CD4-positive, CD25-positive, alpha-beta regulatory T cell (primary cell): ENCODE results near the gene BTBD16. TPM values are rescaled to one million over a fixed set of nuclear protein-coding genes. Genes with fewer than 3 reads are reported as not detected.
A peak's percentile ranks its signal among the peaks of the same experiment; 100 is the strongest.

Experiments
- ATAC-seq, 2 donors: fragments of 150-1000 bp; cut with Tn5 transposase; one replicate each; pipeline ENCODE4 v1.10.0; 2021; ENCODE audit warnings: low read depth in 2 of 2, moderate number of reproducible peaks in 2 of 2, moderate library complexity in 1 of 2
- DNase-seq, 3 donors: peaks; one replicate each; pipeline versions ENCODE4 v3.0.0 to v3.0.0-alpha.2; 2012 to 2022; ENCODE audit warnings: mixed read lengths in 1 of 3
- H3K27ac ChIP-seq: one replicate; pipeline ENCODE4 v1.7.0; 2013; ENCODE audit warnings: mild to moderate bottlenecking, low read length; ENCODE audit not compliant: insufficient read depth, poor library complexity, severe bottlenecking
- H3K27me3 ChIP-seq: one replicate; pipeline ENCODE4 v1.7.0; 2013; ENCODE audit warnings: low read length; ENCODE audit not compliant: control insufficient read depth, insufficient read depth
- H3K36me3 ChIP-seq: one replicate; pipeline ENCODE4 v1.7.0; 2013; ENCODE audit warnings: mild to moderate bottlenecking, low read length, moderate library complexity; ENCODE audit not compliant: control insufficient read depth, insufficient read depth
- H3K4me1 ChIP-seq: 2 replicates; pipeline ENCODE4 v1.7.0; 2013; ENCODE audit warnings: mild to moderate bottlenecking, low read length; ENCODE audit not compliant: insufficient read depth, control insufficient read depth, poor library complexity, severe bottlenecking
- H3K4me3 ChIP-seq: one replicate; pipeline ENCODE4 v1.7.0; 2013; ENCODE audit warnings: low read depth, mild to moderate bottlenecking, low read length, moderate library complexity
- H3K9me3 ChIP-seq, 2 experiments: 1 replicate in 1 of 2; 2 replicates in 1 of 2; pipeline ENCODE4 v1.7.0; 2013; ENCODE audit warnings: low read length in 2 of 2, mild to moderate bottlenecking in 1 of 2, moderate library complexity in 1 of 2; ENCODE audit not compliant: control insufficient read depth in 2 of 2
- H3K27ac Mint-ChIP-seq, 3 donors: one replicate each; pipeline ENCODE4 v1.8.0; 2020 to 2022; ENCODE audit warnings: mild to moderate bottlenecking in 3 of 3, mixed read lengths in 3 of 3, moderate library complexity in 2 of 3
- H3K27me3 Mint-ChIP-seq: one replicate; pipeline ENCODE4 v1.8.0; 2022; ENCODE audit warnings: mild to moderate bottlenecking, mixed read lengths
- H3K36me3 Mint-ChIP-seq: one replicate; pipeline ENCODE4 v1.8.0; 2020; ENCODE audit warnings: mixed read lengths
- H3K4me1 Mint-ChIP-seq, 4 donors: one replicate each; pipeline ENCODE4 v1.8.0; 2020 to 2022; ENCODE audit warnings: mixed read lengths in 4 of 4, mild to moderate bottlenecking in 1 of 4
- H3K4me3 Mint-ChIP-seq, 4 donors: one replicate each; pipeline ENCODE4 v1.8.0; 2020 to 2022; ENCODE audit warnings: mild to moderate bottlenecking in 4 of 4, mixed read lengths in 4 of 4, moderate library complexity in 3 of 4
- H3K9me3 Mint-ChIP-seq, 7 donors: one replicate each; pipeline ENCODE4 v1.8.0; 2020 to 2022; ENCODE audit warnings: mixed read lengths in 7 of 7, mild to moderate bottlenecking in 3 of 7, moderate library complexity in 2 of 7
- polyA plus RNA-seq, 4 donors: library from polyadenylated mRNA; unstranded; fragments of 300-500 nt; fragmentation: Illumina TruSeq; gene quantifications; one replicate each; pipeline ENCODE4 v1.2.3, GENCODE V29; 2021
- total RNA-seq: library from RNA; stranded (reverse); gene quantifications from one replicate; pipeline ENCODE4 v1.2.3, GENCODE V29; 2022

The BTBD16 gene
- total and polyA plus RNA-seq, 5 donors from 2014 or later = 0.12 to 0.15 TPM; not detected in 3

- no peak overlapping the region for H3K4me3 ChIP-seq
- peaks cover 0 to 2% of the 10 kb centered on the region in 2 experiments for H3K9me3 ChIP-seq
- Mint-ChIP-seq H3K27ac (no peak overlapping the region), H3K36me3 (no peaks in the 10 kb centered on the region), H3K9me3 (peaks cover 0 to 8% (median 3%) of the 10 kb centered on the region in 7 donors), H3K27me3 (peaks cover 27% of the 10 kb centered on the region), H3K4me3 (peak overlapping the region in 1 of 4 donors; percentile 3), H3K4me1 (peaks cover 0 to 1% (median 0%) of the 10 kb centered on the region in 4 donors)
- H3K27me3 ChIP-seq = peaks cover 5% of the 10 kb centered on the region
- DNase-seq (peak; percentile 13 to 25 (median 14)), ATAC-seq (peak in 1 of 2 donors; percentile 44)
- no peaks in the 10 kb centered on the region for H3K36me3 ChIP-seq
- H3K27ac ChIP-seq = no peak overlapping the region
- no peaks in the 10 kb centered on the region for H3K4me1 ChIP-seq
Measured at GRCh38 chr10:122267849-122268737, 3.0 kb upstream of the BTBD16 start.

- peaks cover 0 to 3% (median 0%) of the 10 kb centered on the region in 7 donors for H3K9me3 Mint-ChIP-seq
- H3K27me3 Mint-ChIP-seq = peaks cover 21% of the 10 kb centered on the region
- Histone ChIP-seq H3K4me3 (no peak overlapping the region), H3K4me1 (no peaks in the 10 kb centered on the region), H3K36me3 (no peaks in the 10 kb centered on the region), H3K27ac (no peak overlapping the region), H3K9me3 (no peaks in the 10 kb centered on the region), H3K27me3 (peaks cover 5% of the 10 kb centered on the region)
- H3K27ac Mint-ChIP-seq = no peak overlapping the region
- no peak for ATAC-seq
- peak overlapping the region in 1 of 4 donors; percentile 66 for H3K4me3 Mint-ChIP-seq
- H3K4me1 Mint-ChIP-seq = peaks cover 0 to 1% (median 0%) of the 10 kb centered on the region in 4 donors
- no peak for DNase-seq
- H3K36me3 Mint-ChIP-seq = no peaks in the 10 kb centered on the region
Measured at GRCh38 chr10:122269059-122269687, 1.9 kb upstream of the BTBD16 start.

GRCh38 chr10:122273966-122274545 is 3.0 kb downstream of the BTBD16 start:
- no peak for ATAC-seq

GRCh38 chr10:122276611-122277208 is 5.6 kb downstream of the BTBD16 start:
- Mint-ChIP-seq H3K4me1 (peaks cover 0 to 5% (median 0%) of the 10 kb centered on the region in 4 donors), H3K27ac (no peak overlapping the region), H3K36me3 (no peaks in the 10 kb centered on the region), H3K4me3 (no peak overlapping the region), H3K27me3 (no peaks in the 10 kb centered on the region), H3K9me3 (peaks cover 0 to 2% (median 0%) of the 10 kb centered on the region in 7 donors)
- no peaks in the 10 kb centered on the region for H3K27me3 ChIP-seq
- H3K4me1 ChIP-seq = peaks cover 3% of the 10 kb centered on the region
- H3K4me3 ChIP-seq = no peak overlapping the region
- ATAC-seq = no peak
- no peak overlapping the region for H3K27ac ChIP-seq
- no peak for DNase-seq
- H3K36me3 ChIP-seq = no peaks in the 10 kb centered on the region
- no peaks in the 10 kb centered on the region for H3K9me3 ChIP-seq

More at GRCh38 chr10:122273966-122274545, 3.0 kb downstream of the BTBD16 start:
- no peak overlapping the region for H3K27ac ChIP-seq
- no peaks in the 10 kb centered on the region for H3K36me3 ChIP-seq
- H3K4me3 ChIP-seq = no peak overlapping the region
- H3K4me1 Mint-ChIP-seq = peaks cover 0 to 1% (median 0%) of the 10 kb centered on the region in 4 donors
- no peaks in the 10 kb centered on the region for H3K36me3 Mint-ChIP-seq
- no peak overlapping the region for H3K27ac Mint-ChIP-seq
- DNase-seq = no peak
- H3K27me3 ChIP-seq = no peaks in the 10 kb centered on the region
- H3K4me1 ChIP-seq = no peaks in the 10 kb centered on the region
- H3K9me3 ChIP-seq = no peaks in the 10 kb centered on the region
- H3K27me3 Mint-ChIP-seq = peaks cover 9% of the 10 kb centered on the region
- no peak overlapping the region for H3K4me3 Mint-ChIP-seq
- peaks cover 0 to 1% (median 0%) of the 10 kb centered on the region in 7 donors for H3K9me3 Mint-ChIP-seq

DNA sequence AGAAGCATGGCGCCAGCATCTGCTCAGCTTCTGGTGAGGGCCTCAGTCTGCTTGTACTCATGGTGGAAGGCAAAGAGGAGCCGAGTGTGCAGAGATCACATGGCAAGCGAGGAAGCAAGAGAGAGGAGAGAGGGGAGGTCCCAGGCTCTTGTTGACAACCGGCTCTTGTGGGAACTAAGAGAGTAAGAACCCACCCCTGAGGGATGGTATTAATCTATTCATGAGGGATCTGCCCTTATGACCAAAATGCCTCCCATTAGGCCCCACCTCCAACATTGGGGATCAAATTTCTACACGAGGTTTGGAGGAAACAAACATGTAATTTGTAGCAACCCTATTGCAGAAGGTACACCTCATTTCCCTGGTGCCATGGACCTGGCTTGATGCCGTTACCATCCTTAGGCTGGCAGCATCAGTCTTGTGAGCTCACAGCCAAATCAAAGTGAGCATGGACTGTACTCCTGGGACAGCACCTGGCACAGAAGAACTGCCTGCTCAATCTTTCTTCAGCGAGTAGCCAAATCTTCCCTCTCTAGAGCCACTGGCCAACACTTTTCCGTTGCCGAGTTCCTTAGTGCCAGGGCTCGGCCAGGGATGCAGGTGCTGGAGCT is 6.5 kb downstream of the BTBD16 start:
- no peak overlapping the region for H3K4me3 Mint-ChIP-seq
- Histone ChIP-seq H3K4me1 (peaks cover 3% of the 10 kb centered on the region), H3K27ac (no peak overlapping the region), H3K4me3 (no peak overlapping the region), H3K36me3 (no peaks in the 10 kb centered on the region), H3K27me3 (no peaks in the 10 kb centered on the region), H3K9me3 (no peaks in the 10 kb centered on the region)
- H3K4me1 Mint-ChIP-seq = peaks cover 0 to 5% (median 0%) of the 10 kb centered on the region in 4 donors
- H3K36me3 Mint-ChIP-seq = no peaks in the 10 kb centered on the region
- peaks cover 0 to 2% (median 0%) of the 10 kb centered on the region in 7 donors for H3K9me3 Mint-ChIP-seq
- H3K27me3 Mint-ChIP-seq = no peaks in the 10 kb centered on the region
- H3K27ac Mint-ChIP-seq = no peak overlapping the region
- no peak for DNase-seq
- no peak for ATAC-seq

GRCh38 chr10:122279725-122280141 is 8.6 kb downstream of the BTBD16 start:
- Mint-ChIP-seq H3K27ac (no peak overlapping the region), H3K27me3 (no peaks in the 10 kb centered on the region), H3K9me3 (peaks cover 0 to 2% (median 0%) of the 10 kb centered on the region in 7 donors), H3K4me1 (peaks cover 0 to 5% (median 0%) of the 10 kb centered on the region in 4 donors), H3K4me3 (no peak overlapping the region), H3K36me3 (no peaks in the 10 kb centered on the region)
- H3K36me3 ChIP-seq = no peaks in the 10 kb centered on the region
- no peaks in the 10 kb centered on the region for H3K9me3 ChIP-seq
- ATAC-seq (no peak), DNase-seq (peak in 1 of 3 donors; percentile 15)
- no peaks in the 10 kb centered on the region for H3K27me3 ChIP-seq
- H3K4me1 ChIP-seq = peaks cover 3% of the 10 kb centered on the region
- H3K27ac ChIP-seq = no peak overlapping the region
- H3K4me3 ChIP-seq = no peak overlapping the region

DNA sequence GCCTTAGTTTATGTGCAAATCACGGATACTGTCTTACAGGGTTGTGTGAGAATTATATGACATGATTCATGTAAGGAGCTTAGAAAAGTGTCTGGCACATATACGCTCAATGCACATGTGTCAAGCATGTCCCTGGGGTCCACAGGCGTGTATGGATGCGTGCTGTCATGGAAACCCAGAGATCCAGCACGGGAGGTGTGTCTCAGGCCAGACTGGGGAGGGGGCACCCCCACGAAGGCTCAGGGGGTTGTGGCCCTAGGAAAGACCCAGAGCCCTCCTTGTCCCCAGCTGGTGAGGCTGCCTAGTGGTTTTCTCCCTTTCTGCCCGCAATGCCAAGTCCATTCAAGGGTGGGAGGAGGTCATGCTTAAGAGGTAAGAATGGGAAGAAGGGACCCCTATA is 9.1 kb downstream of the BTBD16 start:
- Mint-ChIP-seq H3K36me3 (no peaks in the 10 kb centered on the region), H3K4me1 (peaks cover 0 to 5% (median 0%) of the 10 kb centered on the region in 4 donors), H3K4me3 (no peak overlapping the region), H3K27me3 (peaks cover 3% of the 10 kb centered on the region), H3K27ac (no peak overlapping the region), H3K9me3 (peaks cover 0 to 2% (median 0%) of the 10 kb centered on the region in 7 donors)
- no peak overlapping the region for H3K4me3 ChIP-seq
- H3K4me1 ChIP-seq = peaks cover 3% of the 10 kb centered on the region
- no peak for DNase-seq
- H3K27me3 ChIP-seq = no peaks in the 10 kb centered on the region
- no peaks in the 10 kb centered on the region for H3K9me3 ChIP-seq
- H3K27ac ChIP-seq = no peak overlapping the region
- no peak for ATAC-seq
- no peaks in the 10 kb centered on the region for H3K36me3 ChIP-seq
